DMS153 treated with DMSO at 0.1 percent for 48 hours (cell line): ENCODE measurements around the gene DNAJC22.
"Not testable (repeated sequence)": the region's sequence is repeated elsewhere in the genome, so short reads cannot be mapped to it uniquely, and the experiment has no call there.

Experiments
- DNase-seq: peaks from one replicate; lab custom pipeline; 2025; ENCODE audit not compliant: unreplicated experiment; lab: John Stamatoyannopoulos, UW

DNAJC22 gene

GRCh38 chr12:49346659-49347310 lies at the start of gene DNAJC22:
Gene DNAJC22, plus strand, starts transcription at chr12:49346888. Its CDS starts 1,985 bp downstream, at chr12:49348873.
- DNase-seq: no peak

GRCh38 chr12:49297695-49298060 lies 49.0 kb upstream of the DNAJC22 start:
- DNase-seq: no peak

GRCh38 chr12:49298160-49298559 lies 48.5 kb upstream of the DNAJC22 start:
- no peak for DNase-seq

DNA sequence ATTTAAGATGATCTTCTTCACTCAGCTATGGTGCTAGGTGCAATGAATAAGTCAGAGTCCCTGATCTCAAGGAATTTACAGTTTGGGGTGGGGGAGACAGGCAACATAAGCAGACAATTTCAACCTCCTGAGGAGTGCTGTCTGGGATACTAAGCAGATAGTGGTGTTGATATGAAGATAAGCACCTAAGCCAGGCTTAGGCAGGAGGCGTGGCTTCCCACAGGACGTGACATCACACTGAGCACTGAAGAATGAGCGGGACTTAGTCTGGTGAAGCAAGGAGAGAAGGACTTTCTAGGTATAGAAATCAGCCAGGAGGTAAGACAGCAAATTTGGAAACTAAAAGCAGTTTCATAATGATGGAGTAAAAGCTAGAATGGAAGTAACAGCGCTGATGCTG lies 44.9 kb upstream of the DNAJC22 start:
- DNase-seq: no peak

DNA sequence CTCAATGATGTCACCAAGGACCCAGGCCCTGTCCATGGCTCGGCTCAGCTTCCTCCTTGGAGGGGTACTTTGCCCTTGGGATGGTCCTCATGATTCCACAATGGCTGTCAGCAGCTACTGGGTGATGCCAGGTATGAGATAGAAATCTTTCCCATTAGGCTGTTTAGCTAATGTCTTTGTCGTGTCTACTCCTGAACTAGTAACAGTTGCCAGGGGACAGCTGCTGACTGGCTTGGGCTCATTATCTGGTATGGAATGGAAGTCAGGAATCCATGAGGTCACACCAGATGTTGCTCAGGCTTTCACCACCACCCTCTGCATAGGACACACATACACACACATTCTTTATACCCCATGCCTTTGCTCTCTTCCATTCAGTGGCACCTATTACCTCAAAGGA lies 42.5 kb upstream of the DNAJC22 start:
- DNase-seq: no peak

DNA sequence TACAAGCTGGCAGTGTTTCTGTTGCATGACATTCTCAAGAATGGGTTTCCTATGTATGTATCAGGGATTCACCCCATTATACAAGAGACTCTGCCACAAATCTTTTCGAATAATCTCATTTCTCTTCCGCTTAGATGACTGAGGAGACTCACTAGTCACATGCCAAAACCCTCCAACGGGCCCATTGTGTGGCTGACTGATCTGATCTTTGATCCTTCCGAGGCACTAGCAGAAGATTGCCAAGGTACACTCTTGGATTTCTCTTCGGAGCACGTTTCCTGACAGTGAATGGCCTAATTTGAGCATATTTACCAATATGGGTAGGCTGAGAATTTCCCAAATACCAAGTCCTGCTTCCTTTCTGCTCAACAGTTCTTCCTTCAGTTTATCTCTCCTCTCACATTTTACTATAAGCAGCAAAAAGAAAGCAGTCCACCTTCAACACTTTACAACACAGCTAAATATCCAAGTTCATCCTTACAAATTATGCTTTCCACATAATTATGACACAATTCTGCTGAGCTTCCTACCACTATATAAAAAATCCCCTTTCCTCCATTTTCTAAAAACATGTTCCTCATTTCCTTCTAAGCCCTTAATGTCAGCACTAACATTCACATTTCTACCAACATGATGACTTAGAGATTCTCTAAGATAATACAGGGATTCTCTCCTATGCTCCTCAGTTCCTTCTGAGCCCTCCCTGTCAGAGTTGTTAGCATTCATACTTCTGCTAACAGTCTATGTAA lies 40.8 kb upstream of the DNAJC22 start:
- DNase-seq: no peak

- DNase-seq: no peak
Measured at GRCh38 chr12:49309386-49309785, 37.3 kb upstream of the DNAJC22 start.

- not testable (repeated sequence) for DNase-seq
Measured at GRCh38 chr12:49310451-49311000, 36.2 kb upstream of the DNAJC22 start.

DNA sequence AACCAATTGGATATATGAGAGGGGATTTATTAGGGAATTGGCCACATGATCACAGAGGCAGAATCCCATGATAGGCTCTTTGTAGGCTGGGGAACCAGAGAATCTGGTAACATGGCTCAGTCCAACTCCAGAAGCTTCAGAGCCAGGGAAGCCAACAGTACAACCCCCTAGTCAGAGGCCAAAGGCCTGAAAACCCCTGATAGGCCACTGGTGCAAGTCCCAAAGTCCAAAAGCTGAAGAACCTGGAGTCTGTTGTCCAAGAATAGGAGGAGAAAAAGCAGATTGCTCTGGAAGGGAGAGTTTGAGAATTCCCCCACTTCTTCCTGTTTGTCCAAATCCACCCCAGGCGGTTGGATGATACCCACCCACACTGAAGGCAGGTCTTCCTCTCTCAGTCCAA lies 31.9 kb upstream of the DNAJC22 start:
- DNase-seq: no peak

DNA sequence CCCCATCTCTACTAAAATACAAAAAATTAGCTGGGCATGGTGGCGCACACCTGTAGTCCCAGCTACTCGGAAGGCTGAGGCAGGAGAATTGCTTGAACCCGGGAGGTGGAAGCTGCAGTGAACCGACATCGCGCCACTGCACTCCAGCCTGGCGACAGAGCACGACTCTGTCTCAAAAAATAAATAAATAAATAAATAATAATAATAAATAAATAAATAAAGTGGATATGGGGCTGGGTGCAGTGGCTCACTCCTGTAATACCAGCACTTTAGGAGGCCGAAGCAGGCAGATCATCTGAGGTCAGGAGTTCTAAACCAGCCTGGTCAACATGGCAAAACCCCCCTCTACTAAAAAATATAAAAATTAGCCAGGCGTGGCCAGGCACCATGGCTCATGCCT lies 29.6 kb upstream of the DNAJC22 start:
- not testable (repeated sequence) for DNase-seq

DNA sequence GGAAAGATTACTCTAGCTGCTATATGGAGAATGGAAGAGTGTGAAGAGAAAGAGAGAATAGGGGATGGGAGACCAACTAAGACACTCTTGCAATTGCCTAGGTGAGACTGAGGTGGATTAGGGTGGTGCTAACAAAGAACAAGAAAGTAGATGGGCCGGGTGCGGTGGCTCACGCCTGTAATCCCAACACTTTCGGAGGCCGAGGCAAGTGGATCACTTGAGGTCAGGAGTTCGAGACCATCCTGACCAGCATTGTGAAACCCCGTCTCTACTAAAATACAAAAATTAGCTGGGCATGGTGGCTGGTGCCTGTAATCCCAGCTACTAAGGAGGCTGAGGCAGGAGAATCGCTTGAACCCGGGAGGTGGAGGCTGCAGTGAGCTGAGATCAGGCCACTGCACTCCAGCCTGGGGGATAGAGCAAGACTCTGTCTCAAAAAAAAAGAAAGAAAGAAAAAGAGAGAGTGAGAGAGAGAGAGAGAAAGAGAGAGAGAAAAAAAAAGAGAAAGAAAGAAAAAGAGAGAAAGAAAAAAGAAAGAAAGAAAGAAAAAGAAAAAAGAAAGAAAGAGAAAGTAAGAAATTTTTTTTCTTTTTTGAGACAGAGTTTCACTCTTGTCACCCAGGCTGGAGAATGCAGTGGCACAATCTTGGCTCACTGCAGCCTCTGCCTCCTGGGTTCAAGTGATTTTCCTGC lies 26.1 kb upstream of the DNAJC22 start:
- not testable (repeated sequence) for DNase-seq

DNA sequence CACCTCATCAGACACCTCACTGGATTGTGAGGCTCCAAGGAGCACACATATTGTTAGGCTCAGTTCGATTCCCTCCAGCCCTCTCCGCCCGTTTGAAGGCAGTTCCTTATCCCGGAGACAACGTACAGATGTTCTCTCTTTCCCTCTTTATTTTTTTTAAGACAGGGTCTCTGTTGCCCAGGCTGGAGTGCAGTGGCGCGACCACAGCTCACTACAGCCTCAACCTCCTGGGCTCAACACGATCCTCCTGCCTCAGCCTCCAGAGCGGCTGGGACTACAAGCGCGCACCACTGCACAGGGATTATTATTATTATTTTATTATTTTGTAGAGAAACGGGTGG lies 24.4 kb upstream of the DNAJC22 start:
- DNase-seq: no peak

DNA sequence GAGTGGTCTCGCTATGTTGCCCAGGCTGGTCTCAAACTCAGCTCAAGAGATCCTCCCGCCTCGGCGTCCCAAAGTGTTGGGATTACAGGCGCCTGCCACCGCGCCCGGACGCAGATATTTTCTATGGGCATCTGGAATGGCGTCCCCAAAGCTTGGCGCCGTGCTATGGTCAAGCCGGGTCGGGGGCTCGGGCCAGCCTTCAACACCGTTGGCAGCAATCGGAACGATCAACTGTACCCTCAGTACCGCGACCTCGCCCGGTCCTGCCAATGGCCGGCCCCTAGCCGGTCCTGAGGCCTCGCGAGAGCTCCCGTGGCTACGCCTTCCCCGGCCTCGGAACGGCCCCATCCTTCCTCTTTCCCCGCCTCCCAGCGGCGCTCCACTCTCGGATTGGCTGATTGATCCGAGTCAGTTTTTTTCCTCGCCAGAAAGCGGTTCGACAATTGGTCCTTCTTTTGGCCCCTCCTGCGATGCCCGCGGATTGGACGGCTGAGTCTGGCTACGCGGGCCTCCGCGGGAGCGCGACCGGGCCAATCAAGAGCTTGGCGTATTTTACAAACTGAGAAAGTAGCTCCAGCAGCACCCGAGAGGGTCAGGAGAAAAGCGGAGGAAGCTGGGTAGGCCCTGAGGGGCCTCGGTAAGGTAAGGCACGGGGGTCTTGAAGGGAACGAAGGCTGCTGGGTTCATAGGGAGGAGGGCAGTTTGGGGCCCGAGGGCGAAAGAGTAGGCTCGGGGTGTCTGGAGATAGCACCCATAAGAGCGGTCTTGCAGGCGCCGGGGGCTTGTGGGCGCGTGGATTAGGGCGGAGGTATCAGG lies 23.8 kb upstream of the DNAJC22 start, which contains the start of gene TROAP:
TROAP (plus strand) TSS at position 548 of the 816 bp plus-strand sequence. CDS start 354 bp downstream, outside the sequence.
- DNase-seq: peak; percentile 98

- no peak for DNase-seq
Measured at GRCh38 chr12:49323524-49324097, 23.1 kb upstream of the DNAJC22 start.

DNA sequence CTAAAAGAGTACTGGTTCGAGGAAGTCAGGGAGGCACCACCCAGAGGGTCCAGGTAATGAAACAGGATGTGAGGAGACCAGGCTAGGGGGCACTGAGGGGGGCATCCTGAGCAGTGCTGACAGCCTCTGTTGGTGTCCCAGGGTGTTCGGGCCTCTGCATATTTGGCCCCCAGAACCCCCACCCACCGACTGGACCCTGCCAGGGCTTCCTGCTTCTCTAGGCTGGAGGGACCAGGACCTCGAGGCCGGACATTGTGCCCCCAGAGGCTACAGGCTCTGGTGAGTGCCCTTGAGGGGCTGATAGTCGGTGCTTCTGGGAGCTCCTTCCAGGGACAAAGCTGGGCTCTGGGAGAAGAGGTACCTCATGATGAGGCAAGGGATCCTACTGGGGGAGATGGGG lies 21.1 kb upstream of the DNAJC22 start:
- DNase-seq: no peak

DNA sequence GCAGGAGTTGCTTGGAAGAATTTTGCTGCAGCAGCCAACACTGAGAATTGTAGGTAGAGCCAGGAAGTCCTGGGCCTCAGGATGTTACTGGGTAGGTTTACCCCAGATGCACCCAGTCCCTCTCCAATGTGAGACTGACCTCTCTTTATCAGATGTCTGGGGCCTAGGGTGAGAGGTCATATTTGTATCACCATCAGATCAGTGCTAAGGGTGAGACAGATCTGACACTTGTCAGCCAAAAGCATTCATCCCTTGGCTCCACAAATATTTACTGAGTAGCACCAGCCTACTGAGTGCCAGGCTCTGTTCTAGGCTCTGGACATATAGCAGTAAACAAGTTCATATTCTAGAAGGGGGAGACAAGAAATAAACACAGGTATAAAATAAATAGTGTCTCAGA lies 19.3 kb upstream of the DNAJC22 start:
- no peak for DNase-seq

GRCh38 chr12:49327887-49328286 lies 18.8 kb upstream of the DNAJC22 start:
- no peak for DNase-seq

DNA sequence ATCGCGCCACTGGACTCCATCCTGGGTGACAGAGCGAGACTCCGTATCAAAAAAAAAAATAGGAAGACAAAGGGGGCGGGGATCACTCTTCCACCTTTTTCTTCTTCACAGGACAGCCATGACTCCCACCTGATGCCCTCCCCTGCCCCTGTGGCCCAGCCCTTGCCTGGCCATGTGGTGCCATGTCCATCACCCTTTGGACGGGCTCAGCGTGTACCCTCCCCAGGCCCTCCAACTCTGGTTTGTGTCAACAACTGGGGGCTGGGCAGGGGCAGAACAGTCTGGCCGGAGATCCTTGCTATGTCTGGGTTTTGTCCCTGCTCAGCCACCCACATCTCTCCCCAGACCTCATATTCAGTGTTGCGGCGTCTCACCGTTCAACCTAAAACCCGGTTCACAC lies 17.9 kb upstream of the DNAJC22 start:
- DNase-seq: no peak

DNA sequence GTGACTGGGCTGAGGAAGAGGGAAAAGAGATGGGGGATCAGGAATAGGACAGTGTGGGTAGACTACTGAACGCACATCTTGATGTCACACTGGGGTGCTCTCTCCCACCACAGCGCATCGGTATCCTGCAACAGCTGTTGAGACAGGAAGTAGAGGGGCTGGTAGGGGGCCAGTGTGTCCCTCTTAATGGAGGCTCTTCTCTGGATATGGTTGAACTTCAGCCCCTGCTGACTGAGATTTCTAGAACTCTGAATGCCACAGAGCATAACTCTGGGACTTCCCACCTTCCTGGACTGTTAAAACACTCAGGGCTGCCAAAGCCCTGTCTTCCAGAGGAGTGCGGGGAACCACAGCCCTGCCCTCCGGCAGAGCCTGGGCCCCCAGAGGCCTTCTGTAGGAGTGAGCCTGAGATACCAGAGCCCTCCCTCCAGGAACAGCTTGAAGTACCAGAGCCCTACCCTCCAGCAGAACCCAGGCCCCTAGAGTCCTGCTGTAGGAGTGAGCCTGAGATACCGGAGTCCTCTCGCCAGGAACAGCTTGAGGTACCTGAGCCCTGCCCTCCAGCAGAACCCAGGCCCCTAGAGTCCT lies 16.6 kb upstream of the DNAJC22 start:
- no peak for DNase-seq
